ENCODE measurements around the gene OTULINL. TPM values are rescaled to one million over a fixed set of nuclear protein-coding genes. Genes with fewer than 3 reads are reported as not detected.

OTULINL gene
- total and polyA plus RNA-seq, 4 donors, result 0.82 to 4.1 (median 1.6) TPM

GRCh38 chr5:14656898-14657297, 75.3 kb downstream of the OTULINL start:
- H3K4me1 ChIP-seq (ENCODE audit: control insufficient read depth in 4 of 4, insufficient read depth in 4 of 4, low read length in 3 of 4), result peaks cover 0 to 10% (median 2%) of the 10 kb centered on the region in 4 donors
- no peak overlapping the region for H3K27ac ChIP-seq (ENCODE audit: low read depth in 1 of 2, low read length in 2 of 2)
- TF ChIP-seq CTCF (IDR thresholded peaks at IDR 0.05; ENCODE audit: low read depth, low read length, missing input control) (no peak), FOXA2 (IDR thresholded peaks at IDR 0.05) (no peak), HNF4A (conservative IDR thresholded peaks at IDR 0.05) (no peak), RXRA (IDR thresholded peaks at IDR 0.05) (no peak), RAD21 (IDR thresholded peaks at IDR 0.05) (no peak), NR2F2 (IDR thresholded peaks at IDR 0.05) (no peak), YY1 (IDR thresholded peaks at IDR 0.05) (no peak), HNF4G (IDR thresholded peaks at IDR 0.05) (no peak), JUND (IDR thresholded peaks at IDR 0.05) (no peak), ATF3 (IDR thresholded peaks at IDR 0.05) (no peak), TAF1 (conservative IDR thresholded peaks at IDR 0.05) (no peak), FOXA1 (IDR thresholded peaks at IDR 0.05) (no peak), EGR1 (IDR thresholded peaks at IDR 0.05; ENCODE audit: low read depth in 2 of 2) (no peak)
- TF ChIP-seq, protein P1, sequence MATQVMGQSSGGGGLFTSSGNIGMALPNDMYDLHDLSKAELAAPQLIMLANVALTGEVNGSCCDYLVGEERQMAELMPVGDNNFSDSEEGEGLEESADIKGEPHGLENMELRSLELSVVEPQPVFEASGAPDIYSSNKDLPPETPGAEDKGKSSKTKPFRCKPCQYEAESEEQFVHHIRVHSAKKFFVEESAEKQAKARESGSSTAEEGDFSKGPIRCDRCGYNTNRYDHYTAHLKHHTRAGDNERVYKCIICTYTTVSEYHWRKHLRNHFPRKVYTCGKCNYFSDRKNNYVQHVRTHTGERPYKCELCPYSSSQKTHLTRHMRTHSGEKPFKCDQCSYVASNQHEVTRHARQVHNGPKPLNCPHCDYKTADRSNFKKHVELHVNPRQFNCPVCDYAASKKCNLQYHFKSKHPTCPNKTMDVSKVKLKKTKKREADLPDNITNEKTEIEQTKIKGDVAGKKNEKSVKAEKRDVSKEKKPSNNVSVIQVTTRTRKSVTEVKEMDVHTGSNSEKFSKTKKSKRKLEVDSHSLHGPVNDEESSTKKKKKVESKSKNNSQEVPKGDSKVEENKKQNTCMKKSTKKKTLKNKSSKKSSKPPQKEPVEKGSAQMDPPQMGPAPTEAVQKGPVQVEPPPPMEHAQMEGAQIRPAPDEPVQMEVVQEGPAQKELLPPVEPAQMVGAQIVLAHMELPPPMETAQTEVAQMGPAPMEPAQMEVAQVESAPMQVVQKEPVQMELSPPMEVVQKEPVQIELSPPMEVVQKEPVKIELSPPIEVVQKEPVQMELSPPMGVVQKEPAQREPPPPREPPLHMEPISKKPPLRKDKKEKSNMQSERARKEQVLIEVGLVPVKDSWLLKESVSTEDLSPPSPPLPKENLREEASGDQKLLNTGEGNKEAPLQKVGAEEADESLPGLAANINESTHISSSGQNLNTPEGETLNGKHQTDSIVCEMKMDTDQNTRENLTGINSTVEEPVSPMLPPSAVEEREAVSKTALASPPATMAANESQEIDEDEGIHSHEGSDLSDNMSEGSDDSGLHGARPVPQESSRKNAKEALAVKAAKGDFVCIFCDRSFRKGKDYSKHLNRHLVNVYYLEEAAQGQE (IDR thresholded peaks at IDR 0.05), result no peak
- TF ChIP-seq, protein P2, sequence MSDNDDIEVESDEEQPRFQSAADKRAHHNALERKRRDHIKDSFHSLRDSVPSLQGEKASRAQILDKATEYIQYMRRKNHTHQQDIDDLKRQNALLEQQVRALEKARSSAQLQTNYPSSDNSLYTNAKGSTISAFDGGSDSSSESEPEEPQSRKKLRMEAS (IDR thresholded peaks at IDR 0.05), result no peak
- TF ChIP-seq, protein P3, sequence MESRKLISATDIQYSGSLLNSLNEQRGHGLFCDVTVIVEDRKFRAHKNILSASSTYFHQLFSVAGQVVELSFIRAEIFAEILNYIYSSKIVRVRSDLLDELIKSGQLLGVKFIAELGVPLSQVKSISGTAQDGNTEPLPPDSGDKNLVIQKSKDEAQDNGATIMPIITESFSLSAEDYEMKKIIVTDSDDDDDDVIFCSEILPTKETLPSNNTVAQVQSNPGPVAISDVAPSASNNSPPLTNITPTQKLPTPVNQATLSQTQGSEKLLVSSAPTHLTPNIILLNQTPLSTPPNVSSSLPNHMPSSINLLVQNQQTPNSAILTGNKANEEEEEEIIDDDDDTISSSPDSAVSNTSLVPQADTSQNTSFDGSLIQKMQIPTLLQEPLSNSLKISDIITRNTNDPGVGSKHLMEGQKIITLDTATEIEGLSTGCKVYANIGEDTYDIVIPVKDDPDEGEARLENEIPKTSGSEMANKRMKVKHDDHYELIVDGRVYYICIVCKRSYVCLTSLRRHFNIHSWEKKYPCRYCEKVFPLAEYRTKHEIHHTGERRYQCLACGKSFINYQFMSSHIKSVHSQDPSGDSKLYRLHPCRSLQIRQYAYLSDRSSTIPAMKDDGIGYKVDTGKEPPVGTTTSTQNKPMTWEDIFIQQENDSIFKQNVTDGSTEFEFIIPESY (IDR thresholded peaks at IDR 0.05), result no peak
- H3K27me3 ChIP-seq (ENCODE audit: control insufficient read depth in 4 of 4, insufficient read depth in 4 of 4, low read length in 3 of 4), result peaks cover 0 to 3% (median 0%) of the 10 kb centered on the region in 4 donors
- H3K9me3 ChIP-seq (ENCODE audit: control insufficient read depth in 4 of 4, low read length in 3 of 4), result no peaks in the 10 kb centered on the region
- H3K36me3 ChIP-seq (ENCODE audit: control insufficient read depth in 4 of 4, insufficient read depth in 3 of 4, low read depth in 1 of 4, low read length in 3 of 4), result no peaks in the 10 kb centered on the region
- WGBS, result 67% methylated on average over 2 of the region's 2 CpGs
- H3K4me3 ChIP-seq (ENCODE audit: low read depth in 1 of 3, low read length in 3 of 3), result no peak overlapping the region
- no peak overlapping the region for H3K9ac ChIP-seq (ENCODE audit: low read depth in 1 of 2, low read length in 2 of 2)
- no peak for DNase-seq (ENCODE audit: low spot score)

Measured in liver (tissue), 9 donors.